Measurements from ENCODE around the gene ATP23.

GRCh38 chr12:57929092-57929830 lies 12.1 kb upstream of the ATP23 start:
- TF ChIP-seq CHD2 (IDR thresholded peaks at IDR 0.05; ENCODE audit: borderline replicate concordance, low read depth, low read length) (no peak), MXI1 (IDR thresholded peaks at IDR 0.05; ENCODE audit: low read depth, low read length) (no peak), RAD21 (IDR thresholded peaks at IDR 0.05; ENCODE audit: insufficient read depth, low read depth, low read length) (no peak), IRF3 (IDR thresholded peaks at IDR 0.05) (no peak), HDAC2 (IDR thresholded peaks at IDR 0.05) (no peak), PAX5 (IDR thresholded peaks at IDR 0.05; ENCODE audit: borderline replicate concordance, low read depth, low read length) (no peak)
